Measurements from ENCODE around the gene PFKFB2. TPM values are rescaled to one million over a fixed set of nuclear protein-coding genes. Genes with fewer than 3 reads are reported as not detected.

The PFKFB2 gene
- total RNA-seq, 1 experiment from 2014 or later = 16.8 TPM

DNA sequence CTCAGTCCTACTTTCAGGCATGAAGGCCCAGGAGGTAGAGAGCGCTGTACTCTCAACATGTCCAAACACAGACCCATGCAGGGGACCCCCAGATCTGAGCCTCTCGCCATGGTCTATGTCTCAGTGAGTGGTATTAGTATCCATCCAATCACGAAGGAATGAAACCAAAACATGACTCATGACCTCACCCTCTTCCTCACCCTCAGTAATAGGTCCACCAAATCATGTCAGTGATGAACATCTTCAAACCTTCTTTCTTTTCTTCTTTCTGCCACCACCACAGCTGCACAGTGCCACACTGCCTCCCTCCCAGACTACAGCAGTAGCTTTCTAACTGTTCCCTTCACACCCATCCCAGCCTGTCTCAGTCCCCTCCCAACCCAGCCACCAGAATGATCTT lies 37.3 kb upstream of the PFKFB2 start (continued):
- TF ChIP-seq, protein P1, sequence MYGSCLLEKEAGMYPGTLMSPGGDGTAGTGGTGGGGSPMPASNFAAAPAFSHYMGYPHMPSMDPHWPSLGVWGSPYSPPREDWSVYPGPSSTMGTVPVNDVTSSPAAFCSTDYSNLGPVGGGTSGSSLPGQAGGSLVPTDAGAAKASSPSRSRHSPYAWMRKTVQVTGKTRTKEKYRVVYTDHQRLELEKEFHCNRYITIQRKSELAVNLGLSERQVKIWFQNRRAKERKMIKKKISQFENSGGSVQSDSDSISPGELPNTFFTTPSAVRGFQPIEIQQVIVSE (CRISPR knock-in tag; IDR thresholded peaks at IDR 0.05; ENCODE audit: borderline replicate concordance) = no peak
- TF ChIP-seq, protein P2, sequence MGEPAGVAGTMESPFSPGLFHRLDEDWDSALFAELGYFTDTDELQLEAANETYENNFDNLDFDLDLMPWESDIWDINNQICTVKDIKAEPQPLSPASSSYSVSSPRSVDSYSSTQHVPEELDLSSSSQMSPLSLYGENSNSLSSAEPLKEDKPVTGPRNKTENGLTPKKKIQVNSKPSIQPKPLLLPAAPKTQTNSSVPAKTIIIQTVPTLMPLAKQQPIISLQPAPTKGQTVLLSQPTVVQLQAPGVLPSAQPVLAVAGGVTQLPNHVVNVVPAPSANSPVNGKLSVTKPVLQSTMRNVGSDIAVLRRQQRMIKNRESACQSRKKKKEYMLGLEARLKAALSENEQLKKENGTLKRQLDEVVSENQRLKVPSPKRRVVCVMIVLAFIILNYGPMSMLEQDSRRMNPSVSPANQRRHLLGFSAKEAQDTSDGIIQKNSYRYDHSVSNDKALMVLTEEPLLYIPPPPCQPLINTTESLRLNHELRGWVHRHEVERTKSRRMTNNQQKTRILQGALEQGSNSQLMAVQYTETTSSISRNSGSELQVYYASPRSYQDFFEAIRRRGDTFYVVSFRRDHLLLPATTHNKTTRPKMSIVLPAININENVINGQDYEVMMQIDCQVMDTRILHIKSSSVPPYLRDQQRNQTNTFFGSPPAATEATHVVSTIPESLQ (CRISPR knock-in tag; IDR thresholded peaks at IDR 0.05) = no peak
- no peak for TF ChIP-seq ZBTB21 (CRISPR knock-in tag; IDR thresholded peaks at IDR 0.05; ENCODE audit: borderline replicate concordance)
- TF ChIP-seq NFE2L1 (CRISPR knock-in tag; IDR thresholded peaks at IDR 0.05) = no peak
- TF ChIP-seq, protein P3, sequence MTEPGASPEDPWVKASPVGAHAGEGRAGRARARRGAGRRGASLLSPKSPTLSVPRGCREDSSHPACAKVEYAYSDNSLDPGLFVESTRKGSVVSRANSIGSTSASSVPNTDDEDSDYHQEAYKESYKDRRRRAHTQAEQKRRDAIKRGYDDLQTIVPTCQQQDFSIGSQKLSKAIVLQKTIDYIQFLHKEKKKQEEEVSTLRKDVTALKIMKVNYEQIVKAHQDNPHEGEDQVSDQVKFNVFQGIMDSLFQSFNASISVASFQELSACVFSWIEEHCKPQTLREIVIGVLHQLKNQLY (CRISPR knock-in tag; IDR thresholded peaks at IDR 0.05) = no peak

DNA sequence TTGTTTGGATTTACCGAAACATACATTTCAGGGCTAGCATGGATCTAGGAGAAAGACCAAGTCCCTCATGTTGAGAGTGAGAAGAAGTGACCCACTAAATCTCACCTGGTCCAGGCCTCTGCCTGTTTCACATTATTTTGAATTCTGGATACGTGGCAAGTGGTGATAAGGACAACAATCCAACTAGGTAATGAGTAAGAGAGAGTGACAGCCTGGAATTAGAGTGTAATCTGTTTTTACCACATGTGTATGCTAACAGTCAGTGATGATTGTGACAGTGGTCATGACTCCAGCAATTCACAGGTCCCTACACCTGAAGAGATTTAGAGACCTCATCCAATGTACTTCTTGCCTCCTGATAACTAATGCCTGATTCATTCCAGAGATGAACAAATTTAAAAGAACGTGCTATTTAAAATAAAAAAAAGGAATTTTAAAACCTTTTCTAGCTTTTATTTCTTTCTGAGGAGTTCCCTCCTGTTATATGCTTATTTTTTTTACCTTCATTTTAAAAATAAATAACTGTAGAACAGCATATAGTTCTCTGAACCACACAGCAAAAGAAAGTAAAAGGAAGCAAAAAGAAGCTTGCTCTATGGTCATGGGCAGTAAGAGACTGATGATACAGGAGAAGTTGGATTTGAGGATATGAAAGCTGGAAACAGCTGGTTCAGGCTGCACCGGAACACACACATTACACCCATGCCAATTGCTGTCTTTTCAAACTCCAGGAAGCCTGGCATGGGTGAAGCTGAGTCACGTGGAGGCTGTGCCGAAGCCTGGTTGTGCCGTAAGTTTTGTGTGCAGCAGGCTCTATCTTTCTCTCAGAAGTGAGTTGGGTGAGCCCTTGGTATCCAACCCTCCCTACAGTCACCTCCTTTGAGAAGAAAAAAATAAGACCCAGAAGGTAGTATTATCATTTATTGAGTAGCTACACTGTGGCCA lies 35.2 kb upstream of the PFKFB2 start:
- ChIA-PET POLR2A (interaction anchor here (1.6 kb wide), 1 partner anchor 15 kb away, joined by 4 read pairs; the partner anchor contains the start of gene C1orf116), CTCF (no interaction called here)
- Mint-ChIP-seq H3K4me1 (no peaks in the 10 kb centered on the region), H3K36me3 (no peaks in the 10 kb centered on the region), H3K27ac (no peak overlapping the region), H3K4me3 (no peak overlapping the region), H3K9me3 (no peaks in the 10 kb centered on the region), H3K27me3 (ENCODE audit: low read depth) (peaks cover 10% of the 10 kb centered on the region)
- ATAC-seq (no peak), DNase-seq (ENCODE audit: low spot score) (no peak)
- TF ChIP-seq, protein P4, sequence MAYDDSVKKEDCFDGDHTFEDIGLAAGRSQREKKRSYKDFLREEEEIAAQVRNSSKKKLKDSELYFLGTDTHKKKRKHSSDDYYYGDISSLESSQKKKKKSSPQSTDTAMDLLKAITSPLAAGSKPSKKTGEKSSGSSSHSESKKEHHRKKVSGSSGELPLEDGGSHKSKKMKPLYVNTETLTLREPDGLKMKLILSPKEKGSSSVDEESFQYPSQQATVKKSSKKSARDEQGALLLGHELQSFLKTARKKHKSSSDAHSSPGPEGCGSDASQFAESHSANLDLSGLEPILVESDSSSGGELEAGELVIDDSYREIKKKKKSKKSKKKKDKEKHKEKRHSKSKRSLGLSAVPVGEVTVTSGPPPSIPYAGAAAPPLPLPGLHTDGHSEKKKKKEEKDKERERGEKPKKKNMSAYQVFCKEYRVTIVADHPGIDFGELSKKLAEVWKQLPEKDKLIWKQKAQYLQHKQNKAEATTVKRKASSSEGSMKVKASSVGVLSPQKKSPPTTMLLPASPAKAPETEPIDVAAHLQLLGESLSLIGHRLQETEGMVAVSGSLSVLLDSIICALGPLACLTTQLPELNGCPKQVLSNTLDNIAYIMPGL (CRISPR knock-in tag; IDR thresholded peaks at IDR 0.05) = no peak
- TF ChIP-seq, protein P5, sequence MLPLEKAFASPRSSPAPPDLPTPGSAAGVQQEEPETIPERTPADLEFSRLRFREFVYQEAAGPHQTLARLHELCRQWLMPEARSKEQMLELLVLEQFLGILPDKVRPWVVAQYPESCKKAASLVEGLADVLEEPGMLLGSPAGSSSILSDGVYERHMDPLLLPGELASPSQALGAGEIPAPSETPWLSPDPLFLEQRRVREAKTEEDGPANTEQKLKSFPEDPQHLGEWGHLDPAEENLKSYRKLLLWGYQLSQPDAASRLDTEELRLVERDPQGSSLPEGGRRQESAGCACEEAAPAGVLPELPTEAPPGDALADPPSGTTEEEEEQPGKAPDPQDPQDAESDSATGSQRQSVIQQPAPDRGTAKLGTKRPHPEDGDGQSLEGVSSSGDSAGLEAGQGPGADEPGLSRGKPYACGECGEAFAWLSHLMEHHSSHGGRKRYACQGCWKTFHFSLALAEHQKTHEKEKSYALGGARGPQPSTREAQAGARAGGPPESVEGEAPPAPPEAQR (CRISPR knock-in tag; IDR thresholded peaks at IDR 0.05) = no peak
- TF ChIP-seq ZNF121 (CRISPR knock-in tag; IDR thresholded peaks at IDR 0.05) (no peak), GTF2I (CRISPR knock-in tag; conservative IDR thresholded peaks at IDR 0.05) (no peak), ELF4 (CRISPR knock-in tag; IDR thresholded peaks at IDR 0.05; ENCODE audit: low read depth) (no peak), FOXJ3 (CRISPR knock-in tag; IDR thresholded peaks at IDR 0.05; ENCODE audit: borderline replicate concordance) (no peak), FOXK1 (CRISPR knock-in tag; IDR thresholded peaks at IDR 0.05) (no peak), CREM (CRISPR knock-in tag; IDR thresholded peaks at IDR 0.05) (no peak), TCF7 (CRISPR knock-in tag; IDR thresholded peaks at IDR 0.05; ENCODE audit: low read depth) (no peak), OVOL2 (CRISPR knock-in tag; IDR thresholded peaks at IDR 0.05; ENCODE audit: borderline replicate concordance) (no peak), SP1 (CRISPR knock-in tag; conservative IDR thresholded peaks at IDR 0.05) (no peak)
- TF ChIP-seq, protein P6, sequence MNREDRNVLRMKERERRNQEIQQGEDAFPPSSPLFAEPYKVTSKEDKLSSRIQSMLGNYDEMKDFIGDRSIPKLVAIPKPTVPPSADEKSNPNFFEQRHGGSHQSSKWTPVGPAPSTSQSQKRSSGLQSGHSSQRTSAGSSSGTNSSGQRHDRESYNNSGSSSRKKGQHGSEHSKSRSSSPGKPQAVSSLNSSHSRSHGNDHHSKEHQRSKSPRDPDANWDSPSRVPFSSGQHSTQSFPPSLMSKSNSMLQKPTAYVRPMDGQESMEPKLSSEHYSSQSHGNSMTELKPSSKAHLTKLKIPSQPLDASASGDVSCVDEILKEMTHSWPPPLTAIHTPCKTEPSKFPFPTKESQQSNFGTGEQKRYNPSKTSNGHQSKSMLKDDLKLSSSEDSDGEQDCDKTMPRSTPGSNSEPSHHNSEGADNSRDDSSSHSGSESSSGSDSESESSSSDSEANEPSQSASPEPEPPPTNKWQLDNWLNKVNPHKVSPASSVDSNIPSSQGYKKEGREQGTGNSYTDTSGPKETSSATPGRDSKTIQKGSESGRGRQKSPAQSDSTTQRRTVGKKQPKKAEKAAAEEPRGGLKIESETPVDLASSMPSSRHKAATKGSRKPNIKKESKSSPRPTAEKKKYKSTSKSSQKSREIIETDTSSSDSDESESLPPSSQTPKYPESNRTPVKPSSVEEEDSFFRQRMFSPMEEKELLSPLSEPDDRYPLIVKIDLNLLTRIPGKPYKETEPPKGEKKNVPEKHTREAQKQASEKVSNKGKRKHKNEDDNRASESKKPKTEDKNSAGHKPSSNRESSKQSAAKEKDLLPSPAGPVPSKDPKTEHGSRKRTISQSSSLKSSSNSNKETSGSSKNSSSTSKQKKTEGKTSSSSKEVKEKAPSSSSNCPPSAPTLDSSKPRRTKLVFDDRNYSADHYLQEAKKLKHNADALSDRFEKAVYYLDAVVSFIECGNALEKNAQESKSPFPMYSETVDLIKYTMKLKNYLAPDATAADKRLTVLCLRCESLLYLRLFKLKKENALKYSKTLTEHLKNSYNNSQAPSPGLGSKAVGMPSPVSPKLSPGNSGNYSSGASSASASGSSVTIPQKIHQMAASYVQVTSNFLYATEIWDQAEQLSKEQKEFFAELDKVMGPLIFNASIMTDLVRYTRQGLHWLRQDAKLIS (CRISPR knock-in tag; IDR thresholded peaks at IDR 0.05; ENCODE audit: borderline replicate concordance) = no peak
- TF ChIP-seq, protein P7, sequence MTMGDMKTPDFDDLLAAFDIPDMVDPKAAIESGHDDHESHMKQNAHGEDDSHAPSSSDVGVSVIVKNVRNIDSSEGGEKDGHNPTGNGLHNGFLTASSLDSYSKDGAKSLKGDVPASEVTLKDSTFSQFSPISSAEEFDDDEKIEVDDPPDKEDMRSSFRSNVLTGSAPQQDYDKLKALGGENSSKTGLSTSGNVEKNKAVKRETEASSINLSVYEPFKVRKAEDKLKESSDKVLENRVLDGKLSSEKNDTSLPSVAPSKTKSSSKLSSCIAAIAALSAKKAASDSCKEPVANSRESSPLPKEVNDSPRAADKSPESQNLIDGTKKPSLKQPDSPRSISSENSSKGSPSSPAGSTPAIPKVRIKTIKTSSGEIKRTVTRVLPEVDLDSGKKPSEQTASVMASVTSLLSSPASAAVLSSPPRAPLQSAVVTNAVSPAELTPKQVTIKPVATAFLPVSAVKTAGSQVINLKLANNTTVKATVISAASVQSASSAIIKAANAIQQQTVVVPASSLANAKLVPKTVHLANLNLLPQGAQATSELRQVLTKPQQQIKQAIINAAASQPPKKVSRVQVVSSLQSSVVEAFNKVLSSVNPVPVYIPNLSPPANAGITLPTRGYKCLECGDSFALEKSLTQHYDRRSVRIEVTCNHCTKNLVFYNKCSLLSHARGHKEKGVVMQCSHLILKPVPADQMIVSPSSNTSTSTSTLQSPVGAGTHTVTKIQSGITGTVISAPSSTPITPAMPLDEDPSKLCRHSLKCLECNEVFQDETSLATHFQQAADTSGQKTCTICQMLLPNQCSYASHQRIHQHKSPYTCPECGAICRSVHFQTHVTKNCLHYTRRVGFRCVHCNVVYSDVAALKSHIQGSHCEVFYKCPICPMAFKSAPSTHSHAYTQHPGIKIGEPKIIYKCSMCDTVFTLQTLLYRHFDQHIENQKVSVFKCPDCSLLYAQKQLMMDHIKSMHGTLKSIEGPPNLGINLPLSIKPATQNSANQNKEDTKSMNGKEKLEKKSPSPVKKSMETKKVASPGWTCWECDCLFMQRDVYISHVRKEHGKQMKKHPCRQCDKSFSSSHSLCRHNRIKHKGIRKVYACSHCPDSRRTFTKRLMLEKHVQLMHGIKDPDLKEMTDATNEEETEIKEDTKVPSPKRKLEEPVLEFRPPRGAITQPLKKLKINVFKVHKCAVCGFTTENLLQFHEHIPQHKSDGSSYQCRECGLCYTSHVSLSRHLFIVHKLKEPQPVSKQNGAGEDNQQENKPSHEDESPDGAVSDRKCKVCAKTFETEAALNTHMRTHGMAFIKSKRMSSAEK (CRISPR knock-in tag; IDR thresholded peaks at IDR 0.05; ENCODE audit: borderline replicate concordance) = no peak

Data from WTC11 (cell line).